Erythroblast (primary cell): ENCODE results near the gene PTPRM.

Experiments used
- GATA1 ChIP-seq: IDR thresholded peaks from 2 replicates; pipeline ENCODE4 v1.6.1; 2011; ENCODE audit warnings: low read depth, mild to moderate bottlenecking, control low read depth, low read length, moderate library complexity
- POLR2A ChIP-seq: IDR thresholded peaks from 2 replicates; pipeline ENCODE4 v1.6.1; 2011; ENCODE audit warnings: mild to moderate bottlenecking, low read length

GRCh38 chr18:8339210-8339609 is 772.1 kb downstream of the PTPRM start:
- TF ChIP-seq POLR2A (no peak), GATA1 (no peak)
